GM04504 (cell line): Measurements from ENCODE around the gene ATP11C.
"Not testable (repeated sequence)": the region's sequence is repeated elsewhere in the genome, so short reads cannot be mapped to it uniquely, and the experiment has no call there.

Experiments used
- DNase-seq: peaks from one replicate; pipeline ENCODE4 v3.0.0-alpha.2; 2012; ENCODE audit warnings: low read depth

The ATP11C gene

GRCh38 chrX:139720979-139721378, 211.9 kb downstream of the ATP11C start:
- no peak for DNase-seq

- DNase-seq = peak; percentile 3
Observed at GRCh38 chrX:139720136-139720535, 212.7 kb downstream of the ATP11C start.

GRCh38 chrX:139708067-139708466, 224.8 kb downstream of the ATP11C start, which contains the start of gene MCF2:
MCF2 (minus strand) TSS chrX:139708167; CDS start chrX:139651744, 56,423 bp downstream.
- DNase-seq = no peak

- DNase-seq = no peak
Observed at GRCh38 chrX:139702658-139703057, 230.2 kb downstream of the ATP11C start.

- no peak for DNase-seq
Observed at GRCh38 chrX:139692908-139693307, 239.9 kb downstream of the ATP11C start.

GRCh38 chrX:139692506-139692849, 240.4 kb downstream of the ATP11C start:
- no peak for DNase-seq

GRCh38 chrX:139691843-139692505, 240.9 kb downstream of the ATP11C start:
- DNase-seq = no peak

- DNase-seq = no peak
Observed at GRCh38 chrX:139691493-139691842, 241.4 kb downstream of the ATP11C start.

- not testable (repeated sequence) for DNase-seq
Observed at GRCh38 chrX:139685175-139685574, 247.7 kb downstream of the ATP11C start.

GRCh38 chrX:139680356-139680755, 252.5 kb downstream of the ATP11C start:
- no peak for DNase-seq
